SU-DHL-6 (cell line): Measurements from ENCODE around the gene ZBTB49.

Experiments used
- H2AFZ ChIP-seq: fragments of 200-600 bp; sonication (generic); 2 replicates; pipeline ENCODE4 v1.6.1; 2014; ENCODE audit warnings: low read depth, mild to moderate bottlenecking, moderate library complexity, mixed read lengths, antibody characterized with exemption, low read length; ENCODE audit not compliant: severe bottlenecking
- H3F3A ChIP-seq: fragments of 200-600 bp; shearing (Covaris generic); 2 replicates; pipeline ENCODE4 v1.6.0; 2016; ENCODE audit warnings: antibody characterized with exemption, mild to moderate bottlenecking; ENCODE audit not compliant: insufficient read depth
- H3K27ac ChIP-seq: fragments of 200-600 bp; sonication (generic); 2 replicates; pipeline ENCODE4 v1.5.1; 2016; ENCODE audit warnings: low read depth, mild to moderate bottlenecking, low read length, moderate library complexity, mixed read lengths
- H3K27me3 ChIP-seq: fragments of 200-600 bp; sonication (generic), shearing (Covaris generic); 2 replicates; pipeline ENCODE4 v1.6.0; 2014; ENCODE audit warnings: mild to moderate bottlenecking, low read length
- H3K36me3 ChIP-seq: fragments of 200-600 bp; sonication (generic); 2 replicates; pipeline ENCODE4 v1.6.1; 2014; ENCODE audit warnings: mild to moderate bottlenecking, low read length, mixed read lengths
- H3K4me2 ChIP-seq: fragments of 300-600, 200-600 bp; shearing (Covaris generic), sonication (generic); 2 replicates; pipeline ENCODE4 v1.6.0; 2014; ENCODE audit warnings: low read length, low read depth, mild to moderate bottlenecking; ENCODE audit not compliant: poor library complexity, severe bottlenecking
- H3K4me3 ChIP-seq: fragments of 200-600 bp; sonication (generic); 2 replicates; pipeline ENCODE4 v1.5.1; 2014; ENCODE audit warnings: antibody characterized with exemption, low read length, mild to moderate bottlenecking, mixed read lengths; ENCODE audit not compliant: insufficient read depth, poor library complexity, severe bottlenecking
- H3K79me2 ChIP-seq: fragments of 200-600 bp; sonication (generic); 2 replicates; pipeline ENCODE4 v1.6.1; 2014; ENCODE audit warnings: mild to moderate bottlenecking, low read length, moderate library complexity; ENCODE audit not compliant: insufficient read depth
- H3K9ac ChIP-seq: fragments of 200-600 bp; sonication (generic); 2 replicates; pipeline ENCODE4 v1.7.0; 2014; ENCODE audit warnings: mild to moderate bottlenecking, low read length
- H3K9me2 ChIP-seq: fragments of 200-600 bp; sonication (generic); replicated peaks from 2 replicates; pipeline ENCODE4 v1.6.1; 2014; ENCODE audit warnings: low read length; ENCODE audit not compliant: insufficient read depth
- H3K9me3 ChIP-seq: fragments of 200-600 bp; sonication (generic); 2 replicates; pipeline ENCODE4 v1.6.1; 2014; ENCODE audit warnings: low read length, mixed read lengths; ENCODE audit not compliant: insufficient read depth
- H4K20me1 ChIP-seq: fragments of 200-600 bp; sonication (generic); 2 replicates; pipeline ENCODE4 v1.6.1; 2014; ENCODE audit warnings: low read depth, mild to moderate bottlenecking, antibody characterized with exemption, low read length, moderate library complexity, mixed read lengths
- EZH2phosphoT487 ChIP-seq: fragments of 200-600 bp; sonication (generic), shearing (Covaris generic); conservative IDR thresholded peaks from 2 replicates; pipeline ENCODE4 v1.6.1; 2018; ENCODE audit warnings: mild to moderate bottlenecking, antibody characterized with exemption, low read length, moderate library complexity, mixed read lengths
- TF ChIP-seq, protein P1 (sequence below): fragments of 200-600 bp; sonication (generic); IDR thresholded peaks from one replicate; pipeline ENCODE4 v1.5.1; 2017; ENCODE audit warnings: antibody characterized with exemption, mild to moderate bottlenecking, low read length, moderate library complexity; ENCODE audit not compliant: insufficient read depth, poor library complexity, severe bottlenecking

ZBTB49 gene

GRCh38 chr4:4326166-4326565 lies 36.1 kb downstream of the ZBTB49 start:
- no peaks in the 10 kb centered on the region for H4K20me1 ChIP-seq
- no peak overlapping the region for H3K9ac ChIP-seq
- H3K4me3 ChIP-seq, result no peak overlapping the region
- TF ChIP-seq, protein P1, sequence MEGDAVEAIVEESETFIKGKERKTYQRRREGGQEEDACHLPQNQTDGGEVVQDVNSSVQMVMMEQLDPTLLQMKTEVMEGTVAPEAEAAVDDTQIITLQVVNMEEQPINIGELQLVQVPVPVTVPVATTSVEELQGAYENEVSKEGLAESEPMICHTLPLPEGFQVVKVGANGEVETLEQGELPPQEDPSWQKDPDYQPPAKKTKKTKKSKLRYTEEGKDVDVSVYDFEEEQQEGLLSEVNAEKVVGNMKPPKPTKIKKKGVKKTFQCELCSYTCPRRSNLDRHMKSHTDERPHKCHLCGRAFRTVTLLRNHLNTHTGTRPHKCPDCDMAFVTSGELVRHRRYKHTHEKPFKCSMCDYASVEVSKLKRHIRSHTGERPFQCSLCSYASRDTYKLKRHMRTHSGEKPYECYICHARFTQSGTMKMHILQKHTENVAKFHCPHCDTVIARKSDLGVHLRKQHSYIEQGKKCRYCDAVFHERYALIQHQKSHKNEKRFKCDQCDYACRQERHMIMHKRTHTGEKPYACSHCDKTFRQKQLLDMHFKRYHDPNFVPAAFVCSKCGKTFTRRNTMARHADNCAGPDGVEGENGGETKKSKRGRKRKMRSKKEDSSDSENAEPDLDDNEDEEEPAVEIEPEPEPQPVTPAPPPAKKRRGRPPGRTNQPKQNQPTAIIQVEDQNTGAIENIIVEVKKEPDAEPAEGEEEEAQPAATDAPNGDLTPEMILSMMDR, result no peak
- no peak for TF ChIP-seq EZH2phosphoT487
- H3F3A ChIP-seq, result no peaks in the 10 kb centered on the region
- H3K9me2 ChIP-seq, result no peaks in the 10 kb centered on the region
- no peak overlapping the region for H3K4me2 ChIP-seq
- H3K79me2 ChIP-seq, result no peaks in the 10 kb centered on the region
- H2AFZ ChIP-seq, result no peak overlapping the region
- no peaks in the 10 kb centered on the region for H3K9me3 ChIP-seq
- H3K27ac ChIP-seq, result no peak overlapping the region
- no peaks in the 10 kb centered on the region for H3K27me3 ChIP-seq
- H3K36me3 ChIP-seq, result no peaks in the 10 kb centered on the region

GRCh38 chr4:4327652-4328121 lies 37.6 kb downstream of the ZBTB49 start:
- Histone ChIP-seq H3K9me3 (no peaks in the 10 kb centered on the region), H3K36me3 (no peaks in the 10 kb centered on the region), H3K9ac (no peak overlapping the region), H3K27ac (no peak overlapping the region), H3F3A (no peaks in the 10 kb centered on the region), H3K79me2 (no peaks in the 10 kb centered on the region), H4K20me1 (no peaks in the 10 kb centered on the region), H3K4me3 (no peak overlapping the region), H3K27me3 (no peaks in the 10 kb centered on the region), H3K9me2 (no peaks in the 10 kb centered on the region), H2AFZ (no peak overlapping the region), H3K4me2 (no peak overlapping the region)
- TF ChIP-seq EZH2phosphoT487, result no peak
- TF ChIP-seq, protein P1, result no peak

DNA sequence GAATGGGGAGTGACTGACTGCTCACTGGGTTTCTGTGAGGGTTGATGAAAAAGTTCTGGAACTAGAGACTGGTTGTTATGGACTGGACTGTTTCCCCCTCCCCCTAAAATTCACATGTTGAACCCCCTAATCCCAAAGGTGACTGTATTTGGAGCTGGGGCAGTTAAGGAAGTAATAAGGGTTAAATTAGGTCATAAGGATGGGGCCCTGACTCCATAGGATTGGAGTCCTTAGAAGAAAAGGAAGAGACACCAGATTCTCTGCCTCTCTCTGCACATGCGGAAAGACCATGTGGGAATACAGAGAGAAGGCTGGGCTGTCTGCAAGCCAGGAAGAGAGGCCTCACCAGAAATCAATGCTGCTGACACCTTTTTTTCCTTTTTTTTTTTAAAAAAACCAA lies 38.2 kb downstream of the ZBTB49 start:
- Histone ChIP-seq H4K20me1 (no peaks in the 10 kb centered on the region), H3K9ac (no peak overlapping the region), H3K27me3 (no peaks in the 10 kb centered on the region), H3K4me3 (no peak overlapping the region), H3K27ac (no peak overlapping the region), H3K4me2 (no peak overlapping the region), H3K9me3 (no peaks in the 10 kb centered on the region), H2AFZ (no peak overlapping the region), H3K9me2 (no peaks in the 10 kb centered on the region), H3K36me3 (no peaks in the 10 kb centered on the region), H3F3A (no peaks in the 10 kb centered on the region), H3K79me2 (no peaks in the 10 kb centered on the region)
- TF ChIP-seq EZH2phosphoT487, result no peak
- TF ChIP-seq, protein P1, result no peak

- Histone ChIP-seq H2AFZ (no peak overlapping the region), H3K4me2 (no peak overlapping the region)
Observed at GRCh38 chr4:4328840-4329239, 38.8 kb downstream of the ZBTB49 start.

More at GRCh38 chr4:4328840-4329239, 38.8 kb downstream of the ZBTB49 start:
- H3K79me2 ChIP-seq, result no peaks in the 10 kb centered on the region
- H3K9ac ChIP-seq, result no peak overlapping the region
- no peak overlapping the region for H3K4me3 ChIP-seq
- no peaks in the 10 kb centered on the region for H3K36me3 ChIP-seq
- H4K20me1 ChIP-seq, result no peaks in the 10 kb centered on the region
- no peaks in the 10 kb centered on the region for H3K27me3 ChIP-seq
- H3K9me2 ChIP-seq, result no peaks in the 10 kb centered on the region
- H3K9me3 ChIP-seq, result no peaks in the 10 kb centered on the region
- H3F3A ChIP-seq, result no peaks in the 10 kb centered on the region
- TF ChIP-seq, protein P1, result no peak
- TF ChIP-seq EZH2phosphoT487, result no peak
- H3K27ac ChIP-seq, result no peak overlapping the region
